Erythroblast (primary cell): ENCODE results near the gene JUNB.

ENCODE experiments used
- GATA1 ChIP-seq: IDR thresholded peaks from 2 replicates; pipeline ENCODE4 v1.6.1; 2011; ENCODE audit warnings: low read depth, mild to moderate bottlenecking, control low read depth, low read length, moderate library complexity
- POLR2A ChIP-seq: IDR thresholded peaks from 2 replicates; pipeline ENCODE4 v1.6.1; 2011; ENCODE audit warnings: mild to moderate bottlenecking, low read length

GRCh38 chr19:12766051-12766521 is 25.2 kb upstream of the JUNB start:
- TF ChIP-seq POLR2A, result no peak
- TF ChIP-seq GATA1, result no peak
